GM12864 (cell line): Measurements from ENCODE around the gene OR2H1.

Source experiments
- DNase-seq: peaks from one replicate; pipeline ENCODE4 v3.0.0-alpha.2; 2011; ENCODE audit warnings: low read depth
- H3K4me3 ChIP-seq: 2 replicates; pipeline ENCODE4 v1.5.1; 2011; ENCODE audit warnings: mild to moderate bottlenecking, low read depth, low read length, control low read depth
- TF ChIP-seq, protein P1 (sequence below): IDR thresholded peaks from 2 replicates; pipeline ENCODE4 v1.5.1; 2011; ENCODE audit warnings: low read depth, mild to moderate bottlenecking, moderate library complexity, low read length, control low read depth, inconsistent platforms; ENCODE audit errors: missing control alignments

OR2H1 gene

DNA sequence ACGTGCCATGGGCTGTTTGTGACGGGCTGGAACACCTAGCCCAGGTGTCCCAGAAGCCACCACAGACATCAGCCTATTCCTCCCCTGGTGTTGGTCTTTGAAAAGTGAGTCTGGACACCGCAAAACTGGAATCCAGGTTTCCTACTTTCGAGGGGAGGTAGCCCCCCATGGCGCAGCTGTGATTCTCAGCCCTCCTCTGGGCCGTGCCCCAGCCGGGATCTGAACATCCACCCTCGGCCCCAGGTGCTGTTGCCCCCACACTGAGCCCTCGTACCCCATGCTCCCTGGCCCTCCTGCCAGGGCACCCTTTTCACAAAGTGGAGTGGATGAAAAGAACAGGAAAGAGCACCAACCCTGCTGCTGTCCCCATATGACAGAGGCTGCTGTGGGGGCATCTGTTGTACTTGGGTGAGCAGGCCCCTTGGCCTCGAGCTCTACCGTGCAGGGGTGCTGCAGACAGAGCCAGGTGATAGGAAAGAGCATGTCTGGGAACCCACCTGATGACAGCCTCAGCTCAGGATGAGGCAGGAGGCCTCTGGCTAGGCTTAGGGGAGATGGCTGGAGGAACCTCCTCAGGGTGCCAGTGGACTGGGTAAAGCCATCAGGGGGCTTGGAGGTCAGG lies 49.6 kb downstream of the OR2H1 start:
- DNase-seq = no peak
- TF ChIP-seq, protein P1, sequence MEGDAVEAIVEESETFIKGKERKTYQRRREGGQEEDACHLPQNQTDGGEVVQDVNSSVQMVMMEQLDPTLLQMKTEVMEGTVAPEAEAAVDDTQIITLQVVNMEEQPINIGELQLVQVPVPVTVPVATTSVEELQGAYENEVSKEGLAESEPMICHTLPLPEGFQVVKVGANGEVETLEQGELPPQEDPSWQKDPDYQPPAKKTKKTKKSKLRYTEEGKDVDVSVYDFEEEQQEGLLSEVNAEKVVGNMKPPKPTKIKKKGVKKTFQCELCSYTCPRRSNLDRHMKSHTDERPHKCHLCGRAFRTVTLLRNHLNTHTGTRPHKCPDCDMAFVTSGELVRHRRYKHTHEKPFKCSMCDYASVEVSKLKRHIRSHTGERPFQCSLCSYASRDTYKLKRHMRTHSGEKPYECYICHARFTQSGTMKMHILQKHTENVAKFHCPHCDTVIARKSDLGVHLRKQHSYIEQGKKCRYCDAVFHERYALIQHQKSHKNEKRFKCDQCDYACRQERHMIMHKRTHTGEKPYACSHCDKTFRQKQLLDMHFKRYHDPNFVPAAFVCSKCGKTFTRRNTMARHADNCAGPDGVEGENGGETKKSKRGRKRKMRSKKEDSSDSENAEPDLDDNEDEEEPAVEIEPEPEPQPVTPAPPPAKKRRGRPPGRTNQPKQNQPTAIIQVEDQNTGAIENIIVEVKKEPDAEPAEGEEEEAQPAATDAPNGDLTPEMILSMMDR = no peak
- no peak overlapping the region for H3K4me3 ChIP-seq

DNA sequence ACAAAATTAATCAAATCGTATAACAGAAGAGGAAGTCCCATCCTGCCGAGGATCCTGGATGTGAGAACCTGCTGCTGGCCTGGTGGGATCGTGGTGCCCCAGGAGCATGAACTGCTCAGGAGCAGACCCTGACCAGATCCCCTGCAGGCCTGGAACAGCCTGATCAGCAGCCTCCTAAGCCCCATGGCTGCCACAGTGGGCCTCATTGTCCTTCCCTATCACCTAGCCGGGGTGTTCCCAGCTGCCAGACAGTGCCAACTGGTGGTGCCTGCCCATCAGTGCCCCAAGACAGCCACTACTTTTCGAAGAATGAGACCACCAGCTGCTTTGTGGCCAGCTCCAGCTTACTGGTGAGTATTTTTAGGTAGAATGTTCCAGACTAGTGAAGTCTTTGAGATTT lies 50.4 kb downstream of the OR2H1 start:
- DNase-seq = no peak
- TF ChIP-seq, protein P1 = no peak
- no peak overlapping the region for H3K4me3 ChIP-seq

DNA sequence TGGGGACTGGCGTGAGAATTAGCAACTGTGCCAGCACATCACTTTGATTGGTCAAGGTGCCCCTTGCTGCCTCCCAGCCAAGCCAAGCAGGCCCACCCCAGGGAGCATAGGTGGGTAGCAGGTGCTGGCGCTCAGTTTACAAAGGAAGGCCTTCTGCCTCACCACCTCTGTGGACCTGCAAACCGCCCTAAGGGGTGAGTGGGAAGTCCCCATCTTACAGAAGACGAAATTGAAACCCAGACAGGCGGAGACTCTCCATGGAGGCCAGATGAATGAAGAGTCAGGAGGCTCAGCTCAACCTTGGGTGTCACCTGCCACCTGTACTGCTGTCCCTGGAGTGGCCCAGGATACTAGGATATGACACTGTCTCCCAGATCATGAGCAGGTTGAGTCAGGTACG lies 52.3 kb downstream of the OR2H1 start:
- H3K4me3 ChIP-seq = no peak overlapping the region
- TF ChIP-seq, protein P1 = no peak
- peak; percentile 4 for DNase-seq

DNA sequence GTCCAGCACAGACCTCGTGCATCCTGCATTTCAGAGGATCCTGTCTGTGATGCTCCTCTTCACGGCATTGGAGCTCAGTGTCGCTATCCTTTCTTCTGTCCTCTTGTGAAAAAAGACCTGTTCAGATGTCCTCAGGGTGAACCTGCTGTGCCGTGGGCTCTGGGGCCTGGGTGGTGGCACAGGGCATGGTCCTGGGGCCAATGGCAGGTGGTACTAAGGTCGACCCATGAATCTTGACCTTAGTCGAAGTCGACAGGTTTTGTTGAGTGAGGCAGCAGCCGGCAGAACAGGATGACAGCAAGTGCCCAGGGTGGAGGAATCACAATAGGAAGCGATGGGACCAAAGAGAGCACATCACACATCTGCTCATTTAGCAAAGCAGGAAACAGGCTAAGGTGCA lies 52.8 kb downstream of the OR2H1 start:
- H3K4me3 ChIP-seq = no peak overlapping the region
- TF ChIP-seq, protein P1 = no peak
- no peak for DNase-seq

DNA sequence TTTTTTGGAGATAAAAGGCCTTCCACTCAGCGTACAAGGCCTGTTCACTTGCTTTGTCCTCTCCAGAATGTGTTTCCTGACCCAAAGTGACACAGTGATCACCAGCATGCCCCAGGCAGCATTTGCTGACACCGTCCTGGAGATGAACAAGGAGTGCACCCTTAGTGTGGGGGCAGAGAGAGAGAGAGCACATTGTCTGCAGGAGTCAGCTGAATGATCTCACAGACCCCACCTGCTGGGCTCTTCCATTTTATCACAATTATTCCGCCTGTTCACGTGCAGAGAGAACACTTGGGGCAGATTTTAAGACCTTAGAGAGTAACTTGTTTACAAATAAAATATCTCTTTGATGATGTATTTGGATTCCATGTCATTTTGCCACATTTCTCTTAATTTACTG lies 53.2 kb downstream of the OR2H1 start:
- no peak for DNase-seq
- no peak overlapping the region for H3K4me3 ChIP-seq
- TF ChIP-seq, protein P1 = no peak

DNA sequence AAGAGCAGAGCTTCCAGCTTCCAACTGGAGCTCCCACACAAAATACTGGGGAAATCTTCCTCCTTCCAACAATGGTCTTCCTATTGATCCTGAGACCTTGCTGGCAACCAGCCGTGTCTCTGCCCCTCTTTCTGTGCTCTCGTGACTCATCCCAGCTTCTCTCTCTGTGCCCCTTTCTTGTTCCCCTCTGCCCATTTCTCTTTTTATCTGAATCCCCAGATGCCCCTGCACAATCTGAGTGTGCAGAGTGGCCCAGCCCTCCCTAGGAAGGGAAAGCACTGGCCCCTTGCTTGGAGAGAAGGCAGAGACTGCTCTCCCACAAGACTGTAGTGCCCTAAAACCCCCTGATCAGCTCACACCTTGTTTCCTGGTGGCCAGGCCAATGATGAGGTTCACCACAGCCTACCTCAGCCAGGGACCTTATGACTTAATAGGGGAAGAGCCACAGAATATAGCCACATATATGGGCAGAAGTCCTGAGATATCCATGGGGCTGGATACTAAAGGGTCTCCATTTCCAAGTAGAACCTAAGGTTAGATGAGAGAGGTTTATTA lies 53.9 kb downstream of the OR2H1 start:
- H3K4me3 ChIP-seq = no peak overlapping the region
- no peak for DNase-seq
- TF ChIP-seq, protein P1 = no peak
